Stomach (tissue), 4 donors: Measurements from ENCODE around the gene BICD1.

Experiments used
- CTCF ChIP-seq, 7 experiments: fragments of 450-650 bp in 4 of 7; fragments of 200-600 bp in 3 of 7; sonication (generic) in 3 of 7; IDR thresholded peaks; one replicate each; pipeline ENCODE4 v1.5.1; 2016 to 2019; ENCODE audit warnings: antibody characterized with exemption in 7 of 7, control low read depth in 2 of 7, mild to moderate bottlenecking in 1 of 7
- EP300 ChIP-seq: sonication (generic); formaldehyde crosslinking; IDR thresholded peaks from one replicate; pipeline ENCODE4 v1.6.1; 2017; ENCODE audit warnings: antibody characterized with exemption
- POLR2A ChIP-seq, 4 donors: fragments of 450-650 bp; IDR thresholded peaks; one replicate each; pipeline ENCODE4 v1.6.1; 2016; ENCODE audit warnings: antibody characterized with exemption in 4 of 4, control low read depth in 2 of 4, mild to moderate bottlenecking in 1 of 4, moderate library complexity in 1 of 4
- POLR2AphosphoS5 ChIP-seq, 3 donors: sonication (generic); formaldehyde crosslinking; IDR thresholded peaks; one replicate each; pipeline ENCODE4 v1.6.1; 2016; ENCODE audit warnings: antibody characterized with exemption in 3 of 3

GRCh38 chr12:32273712-32274111, 167.1 kb downstream of the BICD1 start:
- TF ChIP-seq CTCF (IDR thresholded peaks at IDR 0.05) = no peak
- TF ChIP-seq POLR2A (IDR thresholded peaks at IDR 0.05) = no peak
- TF ChIP-seq POLR2AphosphoS5 (IDR thresholded peaks at IDR 0.05) = no peak
- no peak for TF ChIP-seq EP300
